IPS DF 6.9 (cell line): ENCODE results near the gene TFDP2.

ENCODE experiments used
- DNase-seq: peaks from one replicate; pipeline ENCODE4 v3.0.0-alpha.2; 2013; ENCODE audit warnings: low read depth, low spot score
- H3K27ac ChIP-seq: one replicate; pipeline ENCODE4 v1.5.1; 2013; ENCODE audit warnings: low read length, control low read depth
- H3K27me3 ChIP-seq: 2 replicates; pipeline ENCODE4 v1.6.1; 2013; ENCODE audit warnings: mild to moderate bottlenecking, low read length; ENCODE audit not compliant: control insufficient read depth, insufficient read depth
- H3K36me3 ChIP-seq: 2 replicates; pipeline ENCODE4 v1.6.1; 2013; ENCODE audit warnings: low read length; ENCODE audit not compliant: control insufficient read depth, insufficient read depth
- H3K4me1 ChIP-seq: 2 replicates; pipeline ENCODE4 v1.6.1; 2013; ENCODE audit warnings: low read length; ENCODE audit not compliant: control insufficient read depth, insufficient read depth
- H3K4me3 ChIP-seq: 2 replicates; pipeline ENCODE4 v1.5.1; 2013; ENCODE audit warnings: mild to moderate bottlenecking, low read length
- H3K9me3 ChIP-seq: 2 replicates; pipeline ENCODE4 v1.6.1; 2013; ENCODE audit warnings: low read length, inconsistent platforms; ENCODE audit not compliant: control insufficient read depth, insufficient read depth
- WGBS: extraction: QIAGEN DNeasy Blood & Tissue Kit; methylation state at CpG from one replicate; pipeline ENCODE4 v1.1.7; 2013; ENCODE audit warnings: mixed read lengths, missing lambda C conversion rate; ENCODE audit not compliant: insufficient read length, insufficient coverage; 5-methylcytosine and 5-hydroxymethylcytosine counted together

Gene TFDP2

GRCh38 chr3:141945726-141946485, 203.4 kb downstream of the TFDP2 start:
- no peaks in the 10 kb centered on the region for H3K4me1 ChIP-seq
- no peak for DNase-seq

GRCh38 chr3:141942006-141942405, 207.3 kb downstream of the TFDP2 start:
- Histone ChIP-seq H3K9me3 (no peaks in the 10 kb centered on the region), H3K4me1 (peaks cover 2% of the 10 kb centered on the region), H3K27me3 (no peaks in the 10 kb centered on the region), H3K36me3 (no peaks in the 10 kb centered on the region), H3K27ac (no peak overlapping the region), H3K4me3 (no peak overlapping the region)
- WGBS = no CpG with 5 or more reads among the region's 8 CpGs
- DNase-seq = no peak

More at GRCh38 chr3:141945726-141946485, 203.4 kb downstream of the TFDP2 start:
- no peaks in the 10 kb centered on the region for H3K27me3 ChIP-seq
- H3K36me3 ChIP-seq = no peaks in the 10 kb centered on the region
- no peaks in the 10 kb centered on the region for H3K9me3 ChIP-seq
- no CpG with 5 or more reads among the region's 16 CpGs for WGBS
- H3K4me3 ChIP-seq = no peak overlapping the region
- H3K27ac ChIP-seq = no peak overlapping the region

DNA sequence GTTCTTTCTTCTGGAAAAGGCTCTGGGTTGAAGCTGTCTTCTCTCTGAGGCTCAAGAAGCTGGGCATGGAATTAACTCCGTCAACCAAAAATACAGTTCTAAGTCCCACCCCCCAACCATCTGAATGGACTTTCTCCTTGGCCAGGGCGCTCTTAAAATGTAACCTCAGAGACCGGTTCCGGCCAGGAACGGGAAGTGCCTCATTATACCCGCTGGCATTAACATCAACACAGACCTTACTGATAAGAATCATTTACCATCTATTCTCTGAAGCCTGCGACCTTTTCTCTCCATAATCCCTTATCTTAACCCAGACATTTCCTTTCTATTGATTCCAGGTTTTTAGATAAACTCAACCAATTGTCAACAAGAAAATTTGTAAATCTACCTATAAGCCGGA, 208.3 kb downstream of the TFDP2 start:
- H3K4me1 ChIP-seq = peaks cover 2% of the 10 kb centered on the region
- no peak overlapping the region for H3K27ac ChIP-seq
- H3K9me3 ChIP-seq = no peaks in the 10 kb centered on the region
- no peak for DNase-seq
- H3K27me3 ChIP-seq = no peaks in the 10 kb centered on the region
- no CpG with 5 or more reads among the region's 8 CpGs for WGBS
- no peaks in the 10 kb centered on the region for H3K36me3 ChIP-seq
- H3K4me3 ChIP-seq = no peak overlapping the region

DNA sequence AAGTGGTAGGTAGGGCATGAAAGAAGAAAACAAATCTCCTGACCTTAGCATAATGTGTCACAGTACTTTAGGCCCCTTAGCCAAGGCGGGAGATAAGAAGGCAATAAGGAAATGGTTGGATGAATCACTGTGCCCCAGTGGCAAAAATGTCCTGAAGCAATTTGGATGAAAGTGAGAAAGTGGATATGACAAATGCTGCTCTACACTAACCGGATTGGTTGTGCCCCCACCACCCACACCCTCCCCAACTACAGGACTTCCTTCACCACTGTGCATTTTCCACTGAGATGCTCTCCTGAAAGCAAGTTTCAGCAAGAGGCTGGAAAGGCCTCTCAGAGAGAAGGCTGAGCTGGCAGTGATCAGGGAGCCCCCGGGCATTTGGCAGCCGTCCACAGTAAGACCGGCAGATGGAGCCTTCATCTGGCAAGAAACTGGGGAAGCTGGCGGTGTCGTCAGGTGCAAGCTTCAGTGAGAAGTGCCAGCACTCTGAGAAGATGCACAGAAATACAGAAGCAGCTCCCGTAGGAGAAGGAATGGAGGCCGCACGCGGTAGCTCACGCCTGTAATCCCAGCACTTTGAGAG, 209.1 kb downstream of the TFDP2 start:
- Histone ChIP-seq H3K9me3 (no peaks in the 10 kb centered on the region), H3K27ac (no peak overlapping the region), H3K4me3 (no peak overlapping the region), H3K27me3 (no peaks in the 10 kb centered on the region), H3K36me3 (no peaks in the 10 kb centered on the region), H3K4me1 (peaks cover 2% of the 10 kb centered on the region)
- no CpG with 5 or more reads among the region's 12 CpGs for WGBS
- no peak for DNase-seq

- Histone ChIP-seq H3K27ac (no peak overlapping the region), H3K36me3 (no peaks in the 10 kb centered on the region), H3K27me3 (no peaks in the 10 kb centered on the region), H3K4me3 (no peak overlapping the region), H3K9me3 (no peaks in the 10 kb centered on the region), H3K4me1 (peaks cover 2% of the 10 kb centered on the region)
- no CpG with 5 or more reads among the region's 4 CpGs for WGBS
- no peak for DNase-seq
These were observed 209.6 kb downstream of the TFDP2 start for GRCh38 chr3:141939759-141940158.

DNA sequence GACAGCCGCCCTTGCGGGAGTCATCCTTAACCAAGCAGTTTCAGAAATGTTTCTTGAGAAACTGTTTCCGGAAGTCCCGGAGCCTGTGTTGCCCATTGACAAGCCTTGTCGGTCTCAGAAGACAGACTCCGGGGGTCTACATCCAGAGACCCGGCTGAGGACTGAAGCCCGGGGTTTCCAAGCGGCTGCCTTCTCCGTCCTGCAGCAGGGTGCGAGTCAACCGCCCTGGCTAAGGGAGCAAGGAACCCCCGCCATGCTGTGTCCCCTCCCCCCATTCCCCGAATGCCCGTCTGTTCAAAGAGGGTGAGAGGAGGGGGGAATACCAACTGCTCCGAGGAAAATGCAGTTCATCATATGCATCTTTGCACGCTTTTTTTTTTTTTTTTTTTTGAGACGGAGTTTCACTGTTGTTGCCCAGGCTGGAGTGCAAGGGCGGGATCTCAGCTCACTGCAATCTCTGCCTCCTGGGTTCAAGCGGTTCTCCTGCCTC, 211.3 kb downstream of the TFDP2 start:
- WGBS = no CpG with 5 or more reads among the region's 20 CpGs
- no peak overlapping the region for H3K27ac ChIP-seq
- no peaks in the 10 kb centered on the region for H3K36me3 ChIP-seq
- no peak overlapping the region for H3K4me3 ChIP-seq
- H3K27me3 ChIP-seq = no peaks in the 10 kb centered on the region
- H3K9me3 ChIP-seq = no peaks in the 10 kb centered on the region
- peaks cover 2% of the 10 kb centered on the region for H3K4me1 ChIP-seq
- DNase-seq = no peak

GRCh38 chr3:141934354-141934753, 215.0 kb downstream of the TFDP2 start:
- Histone ChIP-seq H3K4me3 (no peak overlapping the region), H3K9me3 (no peaks in the 10 kb centered on the region), H3K4me1 (peaks cover 2% of the 10 kb centered on the region), H3K27ac (no peak overlapping the region), H3K27me3 (no peaks in the 10 kb centered on the region), H3K36me3 (no peaks in the 10 kb centered on the region)
- WGBS = no CpG with 5 or more reads among the region's 4 CpGs
- DNase-seq = no peak

DNA sequence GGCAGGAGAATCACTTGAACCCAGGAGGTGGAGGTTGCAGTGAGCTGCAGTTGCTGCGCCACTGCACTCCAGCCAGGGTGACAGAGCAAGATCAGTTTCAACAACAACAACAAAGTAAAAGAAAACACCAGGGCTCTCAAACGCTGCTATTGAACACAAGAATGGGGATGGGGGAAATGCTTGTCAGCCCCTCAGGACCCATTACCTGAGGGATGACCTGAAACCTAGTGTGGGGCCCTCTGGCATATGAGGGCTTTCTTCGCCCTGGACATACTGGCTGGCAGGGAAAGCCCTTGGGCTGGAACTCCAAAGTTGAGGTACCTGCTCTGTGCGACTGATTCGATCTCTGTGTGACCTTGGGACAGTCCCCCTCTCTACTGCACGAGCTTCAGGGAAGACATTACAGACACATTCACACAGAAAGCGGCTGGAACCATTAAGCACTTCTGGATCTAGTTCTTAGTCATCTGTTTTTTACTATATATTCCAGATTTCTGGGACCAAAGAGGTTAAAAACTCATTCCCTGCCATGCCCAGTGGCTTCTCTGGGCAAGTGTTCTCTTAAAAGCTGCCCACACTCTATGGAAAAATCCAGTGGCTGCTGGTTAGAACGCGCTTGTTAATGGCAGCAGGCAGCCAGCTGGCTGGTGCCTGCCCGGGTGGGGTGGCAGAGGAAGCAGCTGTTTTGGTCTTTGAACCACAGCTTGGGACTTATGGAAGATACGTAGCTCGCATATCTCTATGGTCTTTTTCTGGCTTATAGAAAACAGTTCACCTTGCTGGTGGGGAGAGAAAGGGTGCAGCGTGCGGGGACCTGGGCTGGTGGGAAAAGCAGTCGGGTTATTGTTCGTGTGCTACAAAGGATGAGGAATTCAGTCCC, 215.7 kb downstream of the TFDP2 start:
- H3K36me3 ChIP-seq = no peaks in the 10 kb centered on the region
- no peaks in the 10 kb centered on the region for H3K9me3 ChIP-seq
- no peak overlapping the region for H3K4me3 ChIP-seq
- peaks cover 2% of the 10 kb centered on the region for H3K4me1 ChIP-seq
- no CpG with 5 or more reads among the region's 16 CpGs for WGBS
- no peaks in the 10 kb centered on the region for H3K27me3 ChIP-seq
- H3K27ac ChIP-seq = no peak overlapping the region
- DNase-seq = no peak

- no peak for DNase-seq
- Histone ChIP-seq H3K4me3 (no peak overlapping the region), H3K36me3 (peaks cover 7% of the 10 kb centered on the region; the same call in 1 of the 2 replicates), H3K4me1 (0 out of 2 replicates have a peak, but pooled peaks cover 2% of the 10 kb centered on the region), H3K27me3 (no peaks in the 10 kb centered on the region), H3K27ac (no peak overlapping the region), H3K9me3 (no peaks in the 10 kb centered on the region)
- WGBS = no CpG with 5 or more reads among the region's 4 CpGs
These were observed 218.5 kb downstream of the TFDP2 start for GRCh38 chr3:141930801-141931200.

GRCh38 chr3:141929341-141929995, 219.9 kb downstream of the TFDP2 start:
- no CpG with 5 or more reads among the region's 7 CpGs for WGBS

More at GRCh38 chr3:141929341-141929995, 219.9 kb downstream of the TFDP2 start:
- 0 out of 2 replicates have a peak, but pooled peaks cover 2% of the 10 kb centered on the region for H3K4me1 ChIP-seq
- no peak overlapping the region for H3K4me3 ChIP-seq
- peaks cover 7% of the 10 kb centered on the region; the same call in 1 of the 2 replicates for H3K36me3 ChIP-seq
- no peaks in the 10 kb centered on the region for H3K27me3 ChIP-seq
- no peaks in the 10 kb centered on the region for H3K9me3 ChIP-seq
- DNase-seq = no peak
- H3K27ac ChIP-seq = no peak overlapping the region
